PFSK-1 (cell line): ENCODE data around the gene FBXL7.

ENCODE experiments used
- FOXP2 ChIP-seq: optimal IDR thresholded peaks from 2 replicates; pipeline ENCODE3; 2011; ENCODE audit warnings: borderline replicate concordance, control low read depth, inconsistent platforms; ENCODE audit not compliant: insufficient read depth; ENCODE audit errors: extremely low read length, extremely low read depth
- POLR2AphosphoS5 ChIP-seq: IDR thresholded peaks from 2 replicates; pipeline ENCODE4 v1.6.1; 2012; ENCODE audit warnings: low read depth, mild to moderate bottlenecking, control low read depth, low read length, moderate library complexity
- SIN3A ChIP-seq: IDR thresholded peaks from 2 replicates; pipeline ENCODE4 v1.6.1; 2012; ENCODE audit warnings: mild to moderate bottlenecking, low read length, moderate library complexity, borderline replicate concordance; ENCODE audit not compliant: insufficient read depth
- TAF1 ChIP-seq: IDR thresholded peaks from 2 replicates; pipeline ENCODE4 v1.6.1; 2012; ENCODE audit warnings: low read length, control low read depth, borderline replicate concordance; ENCODE audit not compliant: insufficient read depth
- TF ChIP-seq, protein P1 (sequence below), 2 experiments: IDR thresholded peaks; 2 replicates each; pipeline versions ENCODE4 v1.6.1 to v1.8.0; 2011 to 2012; ENCODE audit warnings: low read depth in 2 of 2, low read length in 2 of 2, control low read depth in 1 of 2, inconsistent platforms in 1 of 2, mild to moderate bottlenecking in 1 of 2, moderate library complexity in 1 of 2; ENCODE audit not compliant: insufficient read depth in 1 of 2

FBXL7 gene

DNA sequence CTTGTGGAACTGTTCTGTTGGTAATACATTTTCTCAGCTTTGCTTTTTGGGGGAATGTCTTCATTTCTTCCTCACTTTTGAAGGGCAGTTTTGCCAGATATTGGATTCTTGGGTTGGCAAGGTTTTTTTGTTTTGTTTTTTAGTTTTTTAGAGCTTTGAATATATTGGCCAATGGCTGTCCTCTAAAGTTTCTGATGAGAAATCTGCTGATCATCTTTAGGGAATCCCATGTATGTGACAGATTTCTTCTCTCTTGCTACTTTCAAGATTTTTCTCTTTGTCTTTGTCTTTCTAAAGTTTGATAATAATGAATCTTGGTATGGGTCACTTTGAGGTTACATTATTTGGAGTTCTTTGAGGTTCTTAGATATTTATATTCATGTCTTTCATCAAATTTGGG, 227.4 kb downstream of the FBXL7 start:
- TF ChIP-seq SIN3A (no peak), TAF1 (no peak), POLR2AphosphoS5 (no peak)
- TF ChIP-seq, protein P1, sequence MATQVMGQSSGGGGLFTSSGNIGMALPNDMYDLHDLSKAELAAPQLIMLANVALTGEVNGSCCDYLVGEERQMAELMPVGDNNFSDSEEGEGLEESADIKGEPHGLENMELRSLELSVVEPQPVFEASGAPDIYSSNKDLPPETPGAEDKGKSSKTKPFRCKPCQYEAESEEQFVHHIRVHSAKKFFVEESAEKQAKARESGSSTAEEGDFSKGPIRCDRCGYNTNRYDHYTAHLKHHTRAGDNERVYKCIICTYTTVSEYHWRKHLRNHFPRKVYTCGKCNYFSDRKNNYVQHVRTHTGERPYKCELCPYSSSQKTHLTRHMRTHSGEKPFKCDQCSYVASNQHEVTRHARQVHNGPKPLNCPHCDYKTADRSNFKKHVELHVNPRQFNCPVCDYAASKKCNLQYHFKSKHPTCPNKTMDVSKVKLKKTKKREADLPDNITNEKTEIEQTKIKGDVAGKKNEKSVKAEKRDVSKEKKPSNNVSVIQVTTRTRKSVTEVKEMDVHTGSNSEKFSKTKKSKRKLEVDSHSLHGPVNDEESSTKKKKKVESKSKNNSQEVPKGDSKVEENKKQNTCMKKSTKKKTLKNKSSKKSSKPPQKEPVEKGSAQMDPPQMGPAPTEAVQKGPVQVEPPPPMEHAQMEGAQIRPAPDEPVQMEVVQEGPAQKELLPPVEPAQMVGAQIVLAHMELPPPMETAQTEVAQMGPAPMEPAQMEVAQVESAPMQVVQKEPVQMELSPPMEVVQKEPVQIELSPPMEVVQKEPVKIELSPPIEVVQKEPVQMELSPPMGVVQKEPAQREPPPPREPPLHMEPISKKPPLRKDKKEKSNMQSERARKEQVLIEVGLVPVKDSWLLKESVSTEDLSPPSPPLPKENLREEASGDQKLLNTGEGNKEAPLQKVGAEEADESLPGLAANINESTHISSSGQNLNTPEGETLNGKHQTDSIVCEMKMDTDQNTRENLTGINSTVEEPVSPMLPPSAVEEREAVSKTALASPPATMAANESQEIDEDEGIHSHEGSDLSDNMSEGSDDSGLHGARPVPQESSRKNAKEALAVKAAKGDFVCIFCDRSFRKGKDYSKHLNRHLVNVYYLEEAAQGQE (IDR thresholded peaks at IDR 0.05; ENCODE audit: insufficient read depth in 1 of 2, low read depth in 2 of 2, low read length in 2 of 2) = no peak

DNA sequence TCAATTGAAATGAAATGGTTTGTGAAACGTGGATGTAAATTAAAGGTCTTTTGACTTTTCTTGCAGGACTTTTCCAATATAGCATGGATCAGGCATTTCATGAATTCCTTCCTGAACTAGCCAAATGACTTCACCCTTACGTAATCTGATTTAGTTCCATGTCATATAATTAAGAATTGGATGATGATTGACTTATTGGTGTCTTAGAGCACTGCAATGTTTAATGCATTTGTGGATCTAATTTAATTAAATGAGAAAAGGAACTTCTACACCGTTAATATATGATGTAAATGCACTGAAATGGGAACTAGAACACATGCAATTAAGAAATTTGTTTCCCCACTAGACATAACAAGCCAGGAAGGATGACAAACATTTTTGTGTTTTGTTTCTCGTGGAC, 228.8 kb downstream of the FBXL7 start:
- TF ChIP-seq FOXP2 (no peak), SIN3A (no peak), POLR2AphosphoS5 (no peak), TAF1 (no peak)
- TF ChIP-seq, protein P1 (IDR thresholded peaks at IDR 0.05; ENCODE audit: insufficient read depth in 1 of 2, low read depth in 2 of 2, low read length in 2 of 2) = no peak

DNA sequence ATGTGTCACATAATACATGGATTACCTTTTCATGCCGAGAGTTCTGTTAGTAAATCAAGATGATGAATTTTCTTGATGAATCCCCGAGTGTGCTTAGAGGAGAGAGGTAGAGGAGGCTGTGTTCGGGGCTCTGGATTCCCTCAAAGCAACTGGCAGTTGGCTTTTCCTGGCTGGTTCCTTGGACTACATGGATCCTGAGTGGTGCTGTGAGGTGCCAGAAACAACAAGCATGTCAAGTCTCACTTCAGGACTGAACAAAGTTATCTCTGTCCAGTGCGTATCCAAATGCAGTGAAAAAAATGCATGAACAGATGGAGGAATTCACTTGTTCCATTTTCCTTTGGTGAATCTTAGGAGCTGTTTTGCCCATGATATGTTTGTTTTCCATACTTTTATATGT, 231.7 kb downstream of the FBXL7 start:
- TF ChIP-seq, protein P1 (IDR thresholded peaks at IDR 0.05; ENCODE audit: insufficient read depth in 1 of 2, low read depth in 2 of 2, low read length in 2 of 2) = no peak
- TF ChIP-seq POLR2AphosphoS5 (no peak), TAF1 (no peak), FOXP2 (no peak), SIN3A (no peak)

DNA sequence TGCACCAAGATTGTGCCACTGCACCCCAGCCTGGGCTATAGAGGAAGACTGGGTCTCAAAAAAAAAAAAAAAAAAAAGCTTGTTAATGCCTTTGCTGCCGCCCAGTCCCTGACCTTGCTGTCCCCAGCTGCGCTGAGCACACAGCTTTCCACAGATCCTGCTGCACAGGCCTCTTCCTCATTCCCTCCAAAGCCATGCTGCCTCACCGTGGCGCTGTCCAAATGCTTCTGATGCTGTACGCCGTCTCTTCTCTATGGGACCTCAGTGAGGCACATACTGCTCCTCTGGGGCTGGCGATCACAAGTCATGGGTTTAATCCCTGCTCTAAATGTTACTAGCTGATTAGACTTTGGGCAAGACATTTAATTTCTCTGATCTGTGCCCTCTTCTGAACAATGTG, 234.1 kb downstream of the FBXL7 start:
- no peak for TF ChIP-seq FOXP2
- TF ChIP-seq, protein P1 (IDR thresholded peaks at IDR 0.05; ENCODE audit: insufficient read depth in 1 of 2, low read depth in 2 of 2, low read length in 2 of 2) = peak; percentile 51 to 83; a peak in 3 of 4 replicates

DNA sequence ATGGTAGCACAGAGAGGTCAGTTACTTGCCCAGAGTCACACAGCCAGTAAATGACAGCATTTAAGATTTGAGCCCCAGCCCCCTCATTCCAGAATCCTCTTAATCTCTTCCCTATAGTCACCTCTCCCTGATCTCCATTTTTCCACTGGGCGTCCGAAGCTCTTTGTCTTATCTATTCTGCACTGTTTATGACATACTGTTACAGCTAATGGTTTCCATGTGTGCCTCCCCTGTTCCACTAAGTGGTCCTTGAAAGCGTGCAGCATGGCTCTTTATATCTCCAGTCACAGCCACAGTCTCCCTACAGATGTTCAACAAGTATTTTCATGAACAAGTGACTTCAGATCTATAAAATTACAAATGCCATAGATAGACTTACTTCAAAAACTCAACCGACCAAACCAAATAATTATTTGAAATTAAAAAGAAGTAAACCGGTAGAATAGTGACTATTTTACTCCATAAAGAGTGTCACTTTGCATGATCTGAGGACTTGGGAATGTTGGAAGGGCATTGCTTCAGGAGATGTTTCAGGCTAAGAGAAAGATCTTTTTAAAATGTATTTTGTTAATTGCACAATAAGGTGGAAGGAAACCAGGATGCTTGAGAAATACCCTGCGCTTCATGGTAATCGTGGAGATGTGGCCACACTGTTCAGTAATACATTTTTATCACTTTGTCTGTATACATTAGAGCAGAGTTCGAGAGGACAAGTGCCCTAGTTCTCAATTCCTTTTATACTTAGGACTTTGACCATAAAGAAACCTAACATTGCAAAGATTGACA, 237.2 kb downstream of the FBXL7 start:
- TF ChIP-seq, protein P1 (IDR thresholded peaks at IDR 0.05; ENCODE audit: insufficient read depth in 1 of 2, low read depth in 2 of 2, low read length in 2 of 2) = no peak
- TF ChIP-seq FOXP2 (no peak), POLR2AphosphoS5 (no peak), SIN3A (no peak), TAF1 (no peak)
